ENCODE data around the gene TTLL13. TPM values are rescaled to one million over a fixed set of nuclear protein-coding genes. Genes with fewer than 3 reads are reported as not detected.
"Not testable (repeated sequence)": the region's sequence is repeated elsewhere in the genome, so short reads cannot be mapped to it uniquely, and the experiment has no call there.

Gene TTLL13
- total RNA-seq, 1 experiment from 2014 or later, result 0.39 TPM

DNA sequence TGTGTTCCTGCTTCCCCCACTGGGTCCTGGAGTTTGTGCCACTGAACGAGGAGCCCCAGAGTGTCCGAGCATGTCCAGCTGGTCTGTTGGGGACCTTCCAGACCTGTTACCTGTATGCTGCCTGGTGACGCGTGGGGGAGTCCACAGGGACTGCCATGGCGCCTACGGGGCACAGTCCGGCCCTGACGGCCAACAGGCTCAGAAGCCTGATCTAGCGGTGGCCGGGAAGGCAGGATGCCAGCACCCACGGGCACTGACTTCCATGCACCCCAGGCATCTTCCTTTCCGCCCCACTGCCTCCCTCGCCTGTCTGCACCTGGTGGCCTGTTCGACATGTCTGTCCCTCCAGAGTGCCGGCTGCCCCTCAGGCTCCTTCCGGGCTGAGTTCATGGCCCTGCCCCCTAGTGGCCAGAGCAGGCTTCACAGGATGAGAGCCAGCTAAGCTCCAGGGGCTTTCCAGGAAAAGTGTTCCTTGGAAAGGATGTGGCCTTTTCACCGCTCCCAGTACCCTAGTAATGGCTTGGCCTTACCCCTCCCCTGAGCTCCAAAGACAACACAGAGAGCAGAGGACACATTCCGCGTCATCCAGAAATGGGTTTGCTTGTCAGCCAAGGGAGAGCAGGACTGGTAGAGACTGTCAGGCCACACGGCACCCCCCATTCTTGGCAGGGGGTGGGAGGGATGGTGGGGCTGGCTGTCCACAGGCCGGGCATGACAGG, 51.8 kb downstream of the TTLL13 start:
- in situ Hi-C loops (cut with HindIII; ENCODE audit: low pct_unique_long_range_greater_than_20kb, low sequenced_read_pairs), result no loop called here
- POLR2A ChIA-PET, result no interaction called here

DNA sequence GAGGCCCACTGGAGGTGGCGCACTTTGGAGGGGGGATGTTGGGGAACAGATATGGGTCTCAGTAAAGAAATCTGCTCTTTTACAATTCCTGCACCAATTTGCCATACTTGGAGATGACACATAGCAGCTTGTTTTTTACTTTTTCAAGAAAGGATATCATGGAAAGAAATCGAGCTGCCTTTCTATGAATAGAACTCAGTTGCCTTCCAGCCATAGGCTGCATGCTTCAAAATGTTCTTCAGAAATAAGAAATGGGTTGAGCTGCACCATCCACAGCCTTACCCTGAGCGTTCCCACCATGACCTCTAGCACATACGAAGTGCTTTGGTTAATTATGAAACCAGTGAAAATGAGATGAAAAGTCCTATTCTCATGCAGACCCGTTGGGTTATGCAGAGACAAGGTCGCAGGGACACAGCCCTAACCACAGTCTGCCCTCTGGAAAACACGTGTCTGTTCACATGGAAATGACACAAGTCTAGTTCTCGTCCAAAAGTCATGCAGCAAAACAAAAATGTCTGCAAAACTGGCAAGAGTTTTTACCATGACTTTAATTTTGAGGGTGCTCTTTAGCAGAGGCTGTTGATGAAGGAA, 52.4 kb downstream of the TTLL13 start:
- H3K36me3 ChIP-seq (ENCODE audit: control insufficient read depth, insufficient read depth, low read length), result no peaks in the 10 kb centered on the region
- DNase-seq (ENCODE audit: low read depth, low spot score) (no peak), ATAC-seq (no peak)
- TF ChIP-seq POLR2AphosphoS5 (IDR thresholded peaks at IDR 0.05; ENCODE audit: low read depth, low read length) (no peak), SIN3A (IDR thresholded peaks at IDR 0.05; ENCODE audit: borderline replicate concordance, insufficient read depth, low read depth, low read length) (no peak), TCF7L2 (IDR thresholded peaks at IDR 0.05; ENCODE audit: low read depth, low read length) (no peak)
- TF ChIP-seq, protein P1, sequence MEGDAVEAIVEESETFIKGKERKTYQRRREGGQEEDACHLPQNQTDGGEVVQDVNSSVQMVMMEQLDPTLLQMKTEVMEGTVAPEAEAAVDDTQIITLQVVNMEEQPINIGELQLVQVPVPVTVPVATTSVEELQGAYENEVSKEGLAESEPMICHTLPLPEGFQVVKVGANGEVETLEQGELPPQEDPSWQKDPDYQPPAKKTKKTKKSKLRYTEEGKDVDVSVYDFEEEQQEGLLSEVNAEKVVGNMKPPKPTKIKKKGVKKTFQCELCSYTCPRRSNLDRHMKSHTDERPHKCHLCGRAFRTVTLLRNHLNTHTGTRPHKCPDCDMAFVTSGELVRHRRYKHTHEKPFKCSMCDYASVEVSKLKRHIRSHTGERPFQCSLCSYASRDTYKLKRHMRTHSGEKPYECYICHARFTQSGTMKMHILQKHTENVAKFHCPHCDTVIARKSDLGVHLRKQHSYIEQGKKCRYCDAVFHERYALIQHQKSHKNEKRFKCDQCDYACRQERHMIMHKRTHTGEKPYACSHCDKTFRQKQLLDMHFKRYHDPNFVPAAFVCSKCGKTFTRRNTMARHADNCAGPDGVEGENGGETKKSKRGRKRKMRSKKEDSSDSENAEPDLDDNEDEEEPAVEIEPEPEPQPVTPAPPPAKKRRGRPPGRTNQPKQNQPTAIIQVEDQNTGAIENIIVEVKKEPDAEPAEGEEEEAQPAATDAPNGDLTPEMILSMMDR (IDR thresholded peaks at IDR 0.05), result no peak
- TF ChIP-seq, protein P2, sequence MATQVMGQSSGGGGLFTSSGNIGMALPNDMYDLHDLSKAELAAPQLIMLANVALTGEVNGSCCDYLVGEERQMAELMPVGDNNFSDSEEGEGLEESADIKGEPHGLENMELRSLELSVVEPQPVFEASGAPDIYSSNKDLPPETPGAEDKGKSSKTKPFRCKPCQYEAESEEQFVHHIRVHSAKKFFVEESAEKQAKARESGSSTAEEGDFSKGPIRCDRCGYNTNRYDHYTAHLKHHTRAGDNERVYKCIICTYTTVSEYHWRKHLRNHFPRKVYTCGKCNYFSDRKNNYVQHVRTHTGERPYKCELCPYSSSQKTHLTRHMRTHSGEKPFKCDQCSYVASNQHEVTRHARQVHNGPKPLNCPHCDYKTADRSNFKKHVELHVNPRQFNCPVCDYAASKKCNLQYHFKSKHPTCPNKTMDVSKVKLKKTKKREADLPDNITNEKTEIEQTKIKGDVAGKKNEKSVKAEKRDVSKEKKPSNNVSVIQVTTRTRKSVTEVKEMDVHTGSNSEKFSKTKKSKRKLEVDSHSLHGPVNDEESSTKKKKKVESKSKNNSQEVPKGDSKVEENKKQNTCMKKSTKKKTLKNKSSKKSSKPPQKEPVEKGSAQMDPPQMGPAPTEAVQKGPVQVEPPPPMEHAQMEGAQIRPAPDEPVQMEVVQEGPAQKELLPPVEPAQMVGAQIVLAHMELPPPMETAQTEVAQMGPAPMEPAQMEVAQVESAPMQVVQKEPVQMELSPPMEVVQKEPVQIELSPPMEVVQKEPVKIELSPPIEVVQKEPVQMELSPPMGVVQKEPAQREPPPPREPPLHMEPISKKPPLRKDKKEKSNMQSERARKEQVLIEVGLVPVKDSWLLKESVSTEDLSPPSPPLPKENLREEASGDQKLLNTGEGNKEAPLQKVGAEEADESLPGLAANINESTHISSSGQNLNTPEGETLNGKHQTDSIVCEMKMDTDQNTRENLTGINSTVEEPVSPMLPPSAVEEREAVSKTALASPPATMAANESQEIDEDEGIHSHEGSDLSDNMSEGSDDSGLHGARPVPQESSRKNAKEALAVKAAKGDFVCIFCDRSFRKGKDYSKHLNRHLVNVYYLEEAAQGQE (IDR thresholded peaks at IDR 0.05; ENCODE audit: insufficient read depth in 1 of 2, low read depth in 2 of 2, low read length in 1 of 2), result no peak
- H3K9me3 ChIP-seq (ENCODE audit: control insufficient read depth, insufficient read depth, low read depth, low read length), result no peaks in the 10 kb centered on the region
- ChIA-PET POLR2A (interaction anchor here (0.6 kb wide), 1 partner anchor 357 kb away, joined by 3 read pairs; no protein-coding TSS in a partner anchor), CTCF (no interaction called here)
- no peak overlapping the region for H3K27ac ChIP-seq (ENCODE audit: low read length)
- no peaks in the 10 kb centered on the region for H3K27me3 ChIP-seq (ENCODE audit: control insufficient read depth, insufficient read depth, low read length)
- no TSS peak for BruUV-seq (replicated peaks)
- in situ Hi-C loops (cut with HindIII; ENCODE audit: low pct_unique_long_range_greater_than_20kb, low sequenced_read_pairs), result no loop called here
- intact Hi-C loops (cut with micrococcal nuclease; ENCODE audit: unreplicated experiment), result no loop called here
- no peaks in the 10 kb centered on the region for H3K4me1 ChIP-seq (ENCODE audit: control insufficient read depth, insufficient read depth, low read length)
- no peak overlapping the region for H3K4me3 ChIP-seq (ENCODE audit: low read depth in 2 of 2, low read length in 2 of 2)

More for the DNA sequence above, 51.8 kb downstream of the TTLL13 start:
- no peak overlapping the region for H3K27ac ChIP-seq (ENCODE audit: low read length)
- CTCF ChIA-PET, result no interaction called here
- ATAC-seq, result peak; percentile 90
- DNase-seq (ENCODE audit: low read depth, low spot score), result peak; percentile 18
- no peaks in the 10 kb centered on the region for H3K9me3 ChIP-seq (ENCODE audit: control insufficient read depth, insufficient read depth, low read depth, low read length)
- H3K4me3 ChIP-seq (ENCODE audit: low read depth in 2 of 2, low read length in 2 of 2), result no peak overlapping the region
- no peak for TF ChIP-seq TCF7L2 (IDR thresholded peaks at IDR 0.05; ENCODE audit: low read depth, low read length)
- TF ChIP-seq, protein P1 (IDR thresholded peaks at IDR 0.05), result peak; percentile 91
- TF ChIP-seq, protein P2 (IDR thresholded peaks at IDR 0.05; ENCODE audit: insufficient read depth in 1 of 2, low read depth in 2 of 2, low read length in 1 of 2), result no peak
- H3K36me3 ChIP-seq (ENCODE audit: control insufficient read depth, insufficient read depth, low read length), result no peaks in the 10 kb centered on the region
- BruUV-seq (replicated peaks), result no TSS peak
- H3K27me3 ChIP-seq (ENCODE audit: control insufficient read depth, insufficient read depth, low read length), result no peaks in the 10 kb centered on the region
- H3K4me1 ChIP-seq (ENCODE audit: control insufficient read depth, insufficient read depth, low read length), result peaks cover 4% of the 10 kb centered on the region; the same call in 1 of the 2 replicates
- intact Hi-C loops (cut with micrococcal nuclease; ENCODE audit: unreplicated experiment), result no loop called here

DNA sequence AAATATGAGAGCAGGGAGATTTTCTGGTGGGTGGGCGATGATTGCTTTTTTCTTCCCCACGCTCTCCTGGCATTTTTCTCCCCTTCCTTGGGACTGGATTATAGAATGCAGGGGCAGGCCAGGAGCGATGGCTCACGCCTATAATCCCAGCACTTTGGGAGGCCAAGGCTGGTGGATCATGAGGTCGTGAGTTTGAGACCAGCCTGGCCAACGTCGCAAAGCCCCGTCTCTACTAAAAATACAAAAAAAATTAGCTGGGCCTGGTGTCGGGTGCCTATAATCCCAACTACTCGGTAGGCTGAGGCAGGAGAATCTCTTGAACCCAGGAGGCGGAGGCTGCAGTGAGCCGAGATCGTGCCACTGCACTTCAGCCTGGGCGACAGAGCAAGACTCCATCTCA, 56.0 kb downstream of the TTLL13 start:
- ATAC-seq; H3K36me3 ChIP-seq (ENCODE audit: control insufficient read depth, insufficient read depth, low read length); H3K9me3 ChIP-seq (ENCODE audit: control insufficient read depth, insufficient read depth, low read depth, low read length); in situ Hi-C loops (cut with HindIII; ENCODE audit: low pct_unique_long_range_greater_than_20kb, low sequenced_read_pairs); POLR2A ChIA-PET; DNase-seq (ENCODE audit: low read depth, low spot score); H3K4me3 ChIP-seq (ENCODE audit: low read depth in 2 of 2, low read length in 2 of 2); H3K27ac ChIP-seq (ENCODE audit: low read length); BruUV-seq (replicated peaks); H3K27me3 ChIP-seq (ENCODE audit: control insufficient read depth, insufficient read depth, low read length); H3K4me1 ChIP-seq (ENCODE audit: control insufficient read depth, insufficient read depth, low read length); intact Hi-C loops (cut with micrococcal nuclease; ENCODE audit: unreplicated experiment): not testable (repeated sequence)
- CTCF ChIA-PET, result interaction anchor here (0.9 kb wide), 1 partner anchor 15 kb away, joined by 3 read pairs; no protein-coding TSS in a partner anchor
